GM13977 (cell line): ENCODE data around the gene CKS1B.

Experiments
- DNase-seq: peaks from one replicate; pipeline ENCODE4 v3.0.0; 2012; ENCODE audit warnings: low spot score
- in situ Hi-C: fragments of 300-500 bp; cut with MboI; formaldehyde crosslinking; loops from one replicate; pipeline ENCODE4 v1.12.0; 2022; ENCODE audit warnings: low sequenced_read_pairs, low pct_unique_long_range_greater_than_20kb, mixed read lengths, inconsistent platforms; ENCODE audit not compliant: unreplicated experiment
- TF ChIP-seq, protein P1 (sequence below): IDR thresholded peaks from 2 replicates; pipeline ENCODE4 v1.5.1; 2012; ENCODE audit warnings: mild to moderate bottlenecking, control low read depth; ENCODE audit not compliant: insufficient read depth; ENCODE audit errors: extremely low read depth, missing control alignments

The CKS1B gene

DNA sequence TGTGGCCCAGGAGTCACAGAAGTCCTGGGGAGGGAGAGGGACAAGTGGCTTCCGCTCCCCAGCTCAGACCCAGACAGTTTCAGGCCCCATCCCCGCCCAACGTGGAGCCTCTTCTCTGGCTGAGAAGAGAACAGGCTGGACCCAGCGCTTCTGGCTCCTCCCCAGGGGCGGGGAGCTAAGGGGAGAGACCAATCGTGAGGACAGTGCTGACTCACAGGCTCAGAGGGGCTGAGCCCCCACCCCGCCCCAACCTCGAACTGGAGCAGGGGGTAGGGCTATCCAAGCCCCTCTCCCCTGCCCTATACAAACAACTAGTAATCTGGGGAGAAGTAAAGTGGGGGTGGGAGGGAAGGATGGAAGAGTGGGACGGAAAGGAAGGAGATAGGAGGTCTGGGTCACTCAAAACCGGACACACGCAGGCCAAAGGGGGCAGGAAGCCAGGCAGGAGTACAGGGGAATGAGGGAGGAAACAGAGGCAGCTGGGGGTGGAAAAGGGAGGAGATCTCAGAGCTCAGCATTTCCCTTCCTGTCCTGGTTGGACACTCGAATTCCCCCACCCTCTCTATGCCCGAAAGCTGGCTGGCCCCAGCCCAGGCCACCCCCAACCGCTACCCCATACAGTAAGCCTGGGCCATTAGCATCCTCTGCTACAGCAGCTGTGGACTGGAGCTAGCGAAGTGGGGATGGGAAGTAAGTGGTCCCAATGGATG, 3.7 kb upstream of the CKS1B start, which contains the start of gene SHC1:
TSS of gene SHC1 (minus strand) at position 117 of the 710 bp plus-strand sequence. CDS start 221 bp downstream, outside the sequence.
- in situ Hi-C loops, result no loop called here
- DNase-seq, result peak; percentile 81
- TF ChIP-seq, protein P1, sequence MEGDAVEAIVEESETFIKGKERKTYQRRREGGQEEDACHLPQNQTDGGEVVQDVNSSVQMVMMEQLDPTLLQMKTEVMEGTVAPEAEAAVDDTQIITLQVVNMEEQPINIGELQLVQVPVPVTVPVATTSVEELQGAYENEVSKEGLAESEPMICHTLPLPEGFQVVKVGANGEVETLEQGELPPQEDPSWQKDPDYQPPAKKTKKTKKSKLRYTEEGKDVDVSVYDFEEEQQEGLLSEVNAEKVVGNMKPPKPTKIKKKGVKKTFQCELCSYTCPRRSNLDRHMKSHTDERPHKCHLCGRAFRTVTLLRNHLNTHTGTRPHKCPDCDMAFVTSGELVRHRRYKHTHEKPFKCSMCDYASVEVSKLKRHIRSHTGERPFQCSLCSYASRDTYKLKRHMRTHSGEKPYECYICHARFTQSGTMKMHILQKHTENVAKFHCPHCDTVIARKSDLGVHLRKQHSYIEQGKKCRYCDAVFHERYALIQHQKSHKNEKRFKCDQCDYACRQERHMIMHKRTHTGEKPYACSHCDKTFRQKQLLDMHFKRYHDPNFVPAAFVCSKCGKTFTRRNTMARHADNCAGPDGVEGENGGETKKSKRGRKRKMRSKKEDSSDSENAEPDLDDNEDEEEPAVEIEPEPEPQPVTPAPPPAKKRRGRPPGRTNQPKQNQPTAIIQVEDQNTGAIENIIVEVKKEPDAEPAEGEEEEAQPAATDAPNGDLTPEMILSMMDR, result no peak

DNA sequence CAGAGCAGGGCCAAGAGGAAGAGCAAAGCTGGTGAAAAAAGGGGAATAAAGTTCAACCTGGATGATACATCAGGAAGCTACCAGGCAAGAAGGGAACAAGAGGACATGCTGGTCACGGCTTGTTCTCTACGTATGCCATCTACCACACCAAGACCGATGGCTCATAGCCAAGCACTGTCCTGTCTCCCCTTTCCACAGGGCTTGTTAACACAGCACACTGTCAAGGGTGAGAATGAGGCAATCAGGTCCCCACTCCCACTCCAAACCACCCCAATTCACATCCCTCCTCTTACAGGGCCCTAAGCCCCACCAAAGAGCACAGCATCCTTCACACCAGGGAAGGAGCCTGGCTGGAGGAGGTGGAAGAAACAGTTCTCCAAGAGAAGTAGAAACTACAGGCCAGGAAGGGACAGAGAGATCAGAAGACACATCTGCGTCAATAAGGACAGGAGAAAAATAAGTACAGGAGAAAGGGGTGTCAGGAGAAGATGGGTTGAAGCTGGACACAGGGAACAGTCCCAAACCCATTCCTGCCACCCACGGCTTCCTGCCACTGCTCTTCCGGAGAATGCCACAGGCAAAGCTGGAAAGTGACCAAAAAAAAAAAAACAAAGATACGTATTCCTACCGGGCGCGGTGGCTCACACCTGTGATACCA, 3.0 kb upstream of the CKS1B start:
- TF ChIP-seq, protein P1, result no peak
- no peak for DNase-seq
- in situ Hi-C loops, result no loop called here

- TF ChIP-seq, protein P1, result no peak
- no peak for DNase-seq
- in situ Hi-C loops, result no loop called here
Measured at GRCh38 chr1:154972213-154972516, 2.3 kb upstream of the CKS1B start.

- DNase-seq, result no peak
- in situ Hi-C loops, result no loop called here
- TF ChIP-seq, protein P1, result no peak
Measured at GRCh38 chr1:154972517-154973343, 1.8 kb upstream of the CKS1B start.

GRCh38 chr1:154973344-154974101, 958 bp upstream of the CKS1B start:
- TF ChIP-seq, protein P1, result no peak
- in situ Hi-C loops, result no loop called here
- DNase-seq, result peak; percentile 90
